Left ventricle myocardium superior (tissue), 1 donor: ENCODE measurements around the gene RABEP1. TPM values are rescaled to one million over a fixed set of nuclear protein-coding genes. Genes with fewer than 3 reads are reported as not detected.
A peak's percentile ranks its signal among the peaks of the same experiment; 100 is the strongest.

ENCODE experiments used
- ATAC-seq: fragments of 200-7000 bp; cut with Tn5 transposase; one replicate; pipeline ENCODE4 v1.9.1; 2020; ENCODE audit warnings: mild to moderate bottlenecking, moderate library complexity
- DNase-seq: peaks from one replicate; pipeline ENCODE4 v3.0.0-alpha.2; 2020
- intact Hi-C: fragments of 100-400 bp; cut with micrococcal nuclease; formaldehyde crosslinking; loops from one replicate; pipeline ENCODE4 v1.11.0; 2022
- total RNA-seq: library from RNA; stranded (reverse); fragmentation: NEBNext Ultra II Directional; extraction: Animal tissue kit (Norgen Biotek cat#: 25700); gene quantifications from one replicate; pipeline ENCODE4 v1.2.1, GENCODE V29; 2021
- donor health status: DM: no; HTN: yes; CAD: no; lungs with severe emphysema.

Gene RABEP1
- total RNA-seq, 1 donor from 2014 or later = 56.0 TPM

GRCh38 chr17:5264893-5265292 is 17.2 kb upstream of the RABEP1 start:
- no peak for ATAC-seq
- intact Hi-C loops = no loop called here

GRCh38 chr17:5269241-5269960 is 12.7 kb upstream of the RABEP1 start:
- intact Hi-C loops = no loop called here
- ATAC-seq (no peak), DNase-seq (no peak)

More at GRCh38 chr17:5264893-5265292, 17.2 kb upstream of the RABEP1 start:
- DNase-seq = no peak

GRCh38 chr17:5272322-5272721 is 9.8 kb upstream of the RABEP1 start:
- intact Hi-C loops = no loop called here
- DNase-seq = no peak
- ATAC-seq = no peak

GRCh38 chr17:5282642-5283217 is 646 bp downstream of the RABEP1 start:
- peak; percentile 20 for ATAC-seq
- DNase-seq = no peak
- intact Hi-C loops = no loop called here

GRCh38 chr17:5283571-5284315 is 1.7 kb downstream of the RABEP1 start:
- intact Hi-C loops = no loop called here
- ATAC-seq (no peak), DNase-seq (no peak)

- intact Hi-C loops = no loop called here
- ATAC-seq = no peak
- DNase-seq = no peak
These were observed 2.6 kb downstream of the RABEP1 start for GRCh38 chr17:5284681-5285080.

GRCh38 chr17:5286846-5287245 is 4.8 kb downstream of the RABEP1 start:
- intact Hi-C loops = no loop called here
- no peak for ATAC-seq

GRCh38 chr17:5291683-5292350 is 9.7 kb downstream of the RABEP1 start:
- ATAC-seq (no peak), DNase-seq (no peak)
- intact Hi-C loops = no loop called here

More at GRCh38 chr17:5286846-5287245, 4.8 kb downstream of the RABEP1 start:
- DNase-seq = no peak

GRCh38 chr17:5297245-5297644 is 15.2 kb downstream of the RABEP1 start:
- DNase-seq (no peak), ATAC-seq (no peak)
- intact Hi-C loops = no loop called here

GRCh38 chr17:5299383-5299782 is 17.3 kb downstream of the RABEP1 start:
- ATAC-seq (peak; percentile 48), DNase-seq (no peak)
- intact Hi-C loops = no loop called here

GRCh38 chr17:5304636-5305035 is 22.6 kb downstream of the RABEP1 start:
- no peak for DNase-seq
- intact Hi-C loops = no loop called here
- ATAC-seq = no peak

GRCh38 chr17:5309851-5310250 is 27.8 kb downstream of the RABEP1 start:
- ATAC-seq (no peak), DNase-seq (no peak)
- intact Hi-C loops = no loop called here

GRCh38 chr17:5325851-5326250 is 43.8 kb downstream of the RABEP1 start:
- DNase-seq (no peak), ATAC-seq (no peak)
- intact Hi-C loops = no loop called here

- intact Hi-C loops = no loop called here
- ATAC-seq = no peak
- DNase-seq = no peak
These were observed 47.9 kb downstream of the RABEP1 start for GRCh38 chr17:5329784-5330557.

GRCh38 chr17:5330981-5331380 is 48.9 kb downstream of the RABEP1 start:
- ATAC-seq (no peak), DNase-seq (no peak)
- intact Hi-C loops = no loop called here

GRCh38 chr17:5331506-5331905 is 49.4 kb downstream of the RABEP1 start:
- ATAC-seq (no peak), DNase-seq (no peak)
- intact Hi-C loops = no loop called here

GRCh38 chr17:5344914-5345313 is 62.8 kb downstream of the RABEP1 start:
- ATAC-seq (no peak), DNase-seq (no peak)
- intact Hi-C loops = no loop called here

GRCh38 chr17:5352681-5353289 is 70.7 kb downstream of the RABEP1 start:
- DNase-seq = no peak
- no peak for ATAC-seq
- intact Hi-C loops = no loop called here

GRCh38 chr17:5354310-5354709 is 72.2 kb downstream of the RABEP1 start:
- intact Hi-C loops = no loop called here
- no peak for DNase-seq
- ATAC-seq = no peak
